HG02840 (cell line): Measurements from ENCODE around the gene RAB40B.

Experiments
- ATAC-seq: cut with Tn5 transposase; IDR thresholded peaks from one replicate; pipeline ENCODE4 v1.9.1; 2021; ENCODE audit warnings: mild to moderate bottlenecking, moderate library complexity, moderate number of reproducible peaks; ENCODE audit not compliant: unreplicated experiment, low FRiP score

Gene RAB40B

DNA sequence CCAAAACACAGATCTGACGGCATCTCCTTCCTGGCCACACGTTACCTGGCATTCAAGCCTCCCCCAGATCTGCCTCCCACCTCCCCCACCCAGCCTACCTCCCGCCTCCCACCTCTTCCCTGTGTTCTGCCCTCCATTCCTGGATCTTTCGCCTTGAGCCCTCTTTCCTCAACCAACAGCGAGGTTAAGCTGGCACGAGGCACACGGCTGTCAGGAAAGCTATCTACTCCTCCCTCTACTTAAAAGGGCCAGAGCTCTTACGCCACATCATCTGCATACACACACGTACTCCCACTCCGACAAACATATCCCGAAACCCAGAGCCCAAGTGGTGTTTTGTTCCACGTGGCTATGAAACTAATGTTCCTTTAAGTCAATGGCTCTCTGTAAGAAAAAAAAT lies 68.3 kb downstream of the RAB40B start:
- ATAC-seq: no peak

DNA sequence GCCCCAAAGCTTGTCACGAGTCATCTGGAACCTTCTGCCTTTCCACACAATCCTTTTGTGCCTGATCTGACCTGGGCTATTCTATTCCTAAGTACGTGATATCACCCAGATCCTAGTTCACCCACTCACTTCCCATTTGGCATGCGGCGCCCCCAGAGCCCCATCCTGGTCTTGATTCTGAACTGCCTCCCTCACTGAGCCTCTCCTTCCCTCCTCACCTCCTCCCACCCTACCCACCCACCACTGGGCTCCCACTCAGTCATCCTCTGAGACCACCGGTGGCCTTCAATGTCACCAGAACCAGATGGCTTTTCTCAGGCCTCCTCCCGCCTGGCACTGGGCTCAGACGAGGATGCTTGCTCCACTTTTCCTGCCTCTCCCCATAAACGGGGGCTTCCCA lies 68.8 kb downstream of the RAB40B start:
- ATAC-seq: no peak

GRCh38 chr17:82627405-82627804 lies 71.1 kb downstream of the RAB40B start:
- ATAC-seq: no peak

DNA sequence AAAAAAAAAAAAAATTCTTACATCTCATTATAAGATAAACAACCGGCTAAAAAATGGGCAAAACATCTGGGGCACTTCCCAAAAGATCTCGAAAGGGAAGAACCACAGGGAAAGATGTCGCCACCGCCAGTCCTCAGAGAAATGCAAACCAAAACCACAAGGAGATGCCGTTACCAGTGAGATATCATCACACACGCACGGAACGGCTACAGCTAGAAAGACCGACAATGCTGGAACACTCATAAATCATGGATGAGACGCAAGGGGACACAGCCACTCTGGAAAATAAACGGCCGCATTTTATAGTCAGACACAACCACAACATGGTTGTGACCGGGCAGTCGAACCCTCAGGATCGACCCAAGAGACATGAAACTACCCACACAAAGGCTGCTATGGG lies 74.8 kb downstream of the RAB40B start:
- no peak for ATAC-seq

- ATAC-seq: no peak
Measured at GRCh38 chr17:82619641-82620040, 78.9 kb downstream of the RAB40B start.

DNA sequence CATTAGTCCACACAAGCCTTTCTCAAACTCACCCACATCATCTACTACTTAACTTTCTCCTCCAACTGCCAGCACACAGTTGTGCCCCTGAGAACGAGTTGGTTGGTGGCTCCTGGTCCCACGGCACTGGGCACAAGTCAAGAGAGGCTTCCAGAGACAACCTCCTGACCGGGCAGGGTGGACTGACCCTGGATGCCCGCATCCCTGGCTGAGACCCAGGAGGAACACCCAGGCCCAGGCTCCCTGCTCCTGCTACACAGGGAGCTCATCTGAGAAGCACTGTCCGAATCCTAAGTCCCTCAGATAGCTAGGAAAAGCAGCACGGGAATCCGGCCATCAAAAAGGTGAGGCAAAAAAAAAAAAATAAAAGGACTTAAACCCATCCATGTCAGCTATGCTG lies 79.3 kb downstream of the RAB40B start:
- ATAC-seq: no peak

- no peak for ATAC-seq
Measured at GRCh38 chr17:82616021-82616711, 82.3 kb downstream of the RAB40B start.

GRCh38 chr17:82615084-82616020 lies 83.1 kb downstream of the RAB40B start:
- ATAC-seq: no peak

DNA sequence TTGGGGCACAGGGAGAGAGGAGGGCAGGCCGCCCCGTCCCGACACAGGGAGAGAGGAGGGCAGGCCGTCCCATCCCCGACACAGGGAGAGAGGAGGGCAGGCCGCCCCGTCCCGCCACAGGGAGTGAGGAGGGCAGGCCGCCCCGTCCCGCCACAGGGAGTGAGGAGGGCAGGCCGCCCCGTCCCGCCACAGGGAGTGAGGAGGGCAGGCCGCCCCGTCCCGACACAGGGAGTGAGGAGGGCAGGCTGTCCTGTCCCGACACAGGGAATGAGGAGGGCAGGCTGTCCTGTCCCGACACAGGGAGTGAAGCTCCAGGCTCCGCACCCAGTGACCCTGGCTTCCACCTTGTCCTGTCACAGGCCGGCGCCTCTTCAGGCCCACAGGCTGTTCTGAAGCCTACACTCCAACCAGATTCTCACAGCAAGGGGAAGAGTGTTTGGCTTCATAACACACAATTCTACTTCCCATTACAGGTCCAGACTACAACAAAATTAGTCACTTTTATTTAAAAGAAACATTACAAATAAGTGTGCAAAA lies 84.3 kb downstream of the RAB40B start:
- ATAC-seq: no peak

DNA sequence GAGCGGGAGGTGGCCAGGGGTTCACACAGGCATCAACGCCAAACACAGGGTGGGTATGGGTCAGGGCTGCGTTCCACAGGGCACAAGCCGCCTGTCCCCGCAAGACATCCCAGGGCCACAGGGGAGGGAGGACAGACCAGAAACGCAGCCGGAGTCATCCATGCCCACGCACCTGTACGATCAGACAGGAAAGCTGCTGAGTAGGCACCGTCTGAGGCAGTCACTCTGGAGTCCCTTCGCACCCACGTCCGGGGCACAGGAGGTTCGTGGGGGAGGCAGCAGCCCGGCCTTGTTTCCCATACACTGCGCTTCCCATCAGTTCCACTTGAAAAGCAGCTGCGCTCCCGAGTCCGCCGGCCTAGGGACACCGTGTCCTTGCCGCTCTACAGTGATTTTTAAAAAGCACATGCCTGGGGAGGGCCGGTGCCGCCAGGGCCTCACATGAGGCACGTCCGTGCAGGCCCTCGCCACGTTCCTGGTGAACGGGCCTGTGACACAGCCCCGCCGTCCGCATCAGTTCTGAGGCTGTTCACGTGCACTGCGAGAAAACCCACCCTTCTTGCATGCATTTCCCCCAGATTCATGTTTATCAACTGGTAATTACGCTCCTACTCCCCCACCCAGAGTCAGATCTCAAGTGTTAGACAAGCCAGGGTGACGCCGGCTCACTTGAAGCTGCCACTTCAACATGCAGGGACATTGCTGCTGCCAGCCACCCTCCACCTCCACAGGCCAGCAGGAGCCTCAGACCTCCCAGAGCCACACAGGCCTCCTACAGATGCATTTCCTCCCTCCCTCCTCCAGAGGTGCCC lies 85.0 kb downstream of the RAB40B start:
- no peak for ATAC-seq

DNA sequence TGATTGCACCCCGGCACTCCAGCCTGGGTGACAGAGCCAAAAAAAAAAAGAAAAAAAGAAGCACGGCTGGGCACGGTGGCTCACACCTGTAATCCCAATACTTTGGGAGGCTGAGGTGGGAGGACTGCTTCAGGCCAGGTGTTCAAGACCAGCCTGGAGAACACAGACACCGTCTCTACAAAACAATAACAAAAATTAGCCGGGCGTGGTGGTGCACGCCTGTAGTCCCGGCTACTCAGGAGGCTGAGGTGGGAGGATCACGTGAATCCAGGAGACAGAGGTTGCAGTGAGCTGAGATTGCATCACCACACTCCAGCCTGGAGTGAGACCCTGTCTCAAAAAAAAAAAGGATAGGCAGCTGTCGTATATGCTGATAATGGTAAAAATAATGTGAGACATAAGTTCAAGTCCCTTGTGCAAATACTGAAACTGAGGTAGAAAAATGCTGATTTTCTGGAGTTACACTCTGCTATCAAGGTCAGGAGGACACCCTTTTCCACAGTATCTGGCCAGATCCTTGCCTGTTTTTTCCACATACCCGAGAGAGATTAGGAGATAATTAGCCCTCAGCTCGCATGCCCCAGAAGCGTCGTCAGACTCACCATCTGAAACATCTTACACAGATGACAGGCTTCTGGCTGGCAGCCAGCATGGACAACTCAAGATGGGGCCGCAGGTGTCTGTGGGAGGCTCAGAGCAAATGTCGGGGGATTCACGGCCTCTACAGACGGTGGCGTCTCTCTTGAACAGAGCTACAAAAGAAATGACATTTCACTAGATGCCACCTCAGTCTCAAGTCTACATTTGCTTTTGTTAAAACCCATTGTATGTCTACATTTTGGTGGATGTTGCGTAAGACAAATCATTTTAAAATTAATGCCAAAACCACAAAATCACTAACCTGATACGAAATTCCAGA lies 87.1 kb downstream of the RAB40B start:
- no peak for ATAC-seq

DNA sequence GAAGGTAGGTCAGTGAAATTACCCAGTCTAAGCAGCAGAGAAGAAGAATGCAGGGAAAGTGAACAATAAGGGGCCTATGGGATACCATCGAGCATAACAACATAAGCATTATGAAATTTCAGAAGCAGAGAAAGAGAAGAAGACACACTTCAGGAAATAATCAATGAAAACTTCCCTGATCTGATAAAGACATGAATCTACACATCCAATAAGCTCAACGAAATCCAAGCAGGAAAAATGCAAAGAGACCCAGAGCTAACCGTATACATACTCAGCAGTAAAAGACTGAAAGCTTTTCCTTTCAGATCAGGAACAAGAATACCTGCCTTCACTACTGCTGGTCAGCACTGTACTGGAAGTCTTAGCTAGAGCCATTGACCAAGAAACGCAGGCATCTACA lies 88.8 kb downstream of the RAB40B start:
- no peak for ATAC-seq

GRCh38 chr17:82608816-82609215 lies 89.7 kb downstream of the RAB40B start:
- no peak for ATAC-seq

DNA sequence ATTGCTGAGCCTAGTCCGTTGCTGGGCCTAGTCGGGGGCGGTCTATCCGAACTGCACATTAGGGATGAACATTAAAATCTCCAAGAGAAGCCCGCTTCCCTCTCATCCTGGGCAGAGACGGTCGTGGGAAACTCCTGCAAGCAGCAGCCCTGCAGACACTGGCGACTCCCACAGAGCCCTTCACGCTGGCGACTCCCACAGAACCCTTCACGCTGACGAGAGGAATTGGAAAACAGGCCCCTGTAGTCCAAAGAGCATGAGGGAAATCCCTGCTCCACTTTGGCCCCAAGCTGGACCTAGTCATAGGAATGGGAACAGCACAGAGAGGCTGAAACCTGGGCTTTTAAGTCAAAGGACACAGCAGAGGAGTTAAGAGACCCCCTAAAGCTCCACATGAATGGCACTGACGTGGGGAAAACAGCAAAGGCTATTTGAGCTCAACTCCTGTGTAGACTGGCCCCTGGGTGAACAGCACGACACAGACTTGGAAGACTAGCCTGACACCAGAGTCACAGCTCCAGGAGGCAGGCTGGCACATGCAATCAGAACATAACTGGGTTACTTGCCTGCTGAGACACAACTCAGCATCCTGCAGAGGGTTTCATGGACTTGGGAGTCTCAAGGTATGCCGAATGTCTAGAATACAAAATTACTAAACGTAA lies 92.4 kb downstream of the RAB40B start:
- no peak for ATAC-seq
